Measurements from ENCODE around the gene STARD10. TPM values are rescaled to one million over a fixed set of nuclear protein-coding genes. Genes with fewer than 3 reads are reported as not detected.

The STARD10 gene
- total RNA-seq, 1 experiment from 2014 or later = 55.1 TPM

DNA sequence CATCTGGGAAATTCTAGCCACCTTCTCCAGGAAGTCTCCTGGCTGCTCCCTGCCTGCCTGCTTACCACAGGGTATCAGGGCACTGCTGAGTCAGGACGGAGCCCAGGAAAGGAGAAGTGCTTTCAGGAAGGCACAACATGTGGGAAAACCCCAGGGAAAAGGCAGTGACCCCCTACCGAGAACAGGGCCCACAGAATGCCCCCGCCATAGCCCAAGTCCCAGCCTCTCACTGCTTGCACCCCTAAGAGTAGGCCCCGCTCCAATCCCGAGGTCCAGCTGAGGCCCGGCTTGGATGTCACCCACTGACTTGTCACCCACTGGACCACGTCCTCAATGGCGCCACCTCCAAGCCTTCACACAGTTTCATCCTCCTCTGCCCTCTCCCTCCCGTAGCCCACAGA is 75.7 kb downstream of the STARD10 start:
- CTCF ChIA-PET = no interaction called here
- Mint-ChIP-seq H3K27ac (ENCODE audit: unreplicated experiment) (no peak overlapping the region), H3K27me3 (ENCODE audit: unreplicated experiment) (no peaks in the 10 kb centered on the region), H3K9me3 (ENCODE audit: low read depth, unreplicated experiment) (no peaks in the 10 kb centered on the region), H3K4me1 (ENCODE audit: low read depth, unreplicated experiment) (peaks cover 31% of the 10 kb centered on the region), H3K4me3 (ENCODE audit: low read depth, unreplicated experiment) (no peak overlapping the region), H3K36me3 (ENCODE audit: insufficient read depth, unreplicated experiment) (peaks cover 25% of the 10 kb centered on the region)
- intact Hi-C loops (cut with micrococcal nuclease; ENCODE audit: unreplicated experiment) = no loop called here
- TF ChIP-seq, protein P1, sequence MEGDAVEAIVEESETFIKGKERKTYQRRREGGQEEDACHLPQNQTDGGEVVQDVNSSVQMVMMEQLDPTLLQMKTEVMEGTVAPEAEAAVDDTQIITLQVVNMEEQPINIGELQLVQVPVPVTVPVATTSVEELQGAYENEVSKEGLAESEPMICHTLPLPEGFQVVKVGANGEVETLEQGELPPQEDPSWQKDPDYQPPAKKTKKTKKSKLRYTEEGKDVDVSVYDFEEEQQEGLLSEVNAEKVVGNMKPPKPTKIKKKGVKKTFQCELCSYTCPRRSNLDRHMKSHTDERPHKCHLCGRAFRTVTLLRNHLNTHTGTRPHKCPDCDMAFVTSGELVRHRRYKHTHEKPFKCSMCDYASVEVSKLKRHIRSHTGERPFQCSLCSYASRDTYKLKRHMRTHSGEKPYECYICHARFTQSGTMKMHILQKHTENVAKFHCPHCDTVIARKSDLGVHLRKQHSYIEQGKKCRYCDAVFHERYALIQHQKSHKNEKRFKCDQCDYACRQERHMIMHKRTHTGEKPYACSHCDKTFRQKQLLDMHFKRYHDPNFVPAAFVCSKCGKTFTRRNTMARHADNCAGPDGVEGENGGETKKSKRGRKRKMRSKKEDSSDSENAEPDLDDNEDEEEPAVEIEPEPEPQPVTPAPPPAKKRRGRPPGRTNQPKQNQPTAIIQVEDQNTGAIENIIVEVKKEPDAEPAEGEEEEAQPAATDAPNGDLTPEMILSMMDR (IDR thresholded peaks at IDR 0.05; ENCODE audit: unreplicated experiment) = no peak
- no peak for DNase-seq
- no TSS peak for BruUV-seq (replicated peaks)

GRCh38 chr11:72716788-72717435 is 76.9 kb downstream of the STARD10 start:
- peaks cover 15% of the 10 kb centered on the region for H3K36me3 Mint-ChIP-seq (ENCODE audit: insufficient read depth, unreplicated experiment)
- TF ChIP-seq, protein P1 (IDR thresholded peaks at IDR 0.05; ENCODE audit: unreplicated experiment) = no peak
- BruUV-seq (replicated peaks) = no TSS peak
- H3K4me3 Mint-ChIP-seq (ENCODE audit: low read depth, unreplicated experiment) = no peak overlapping the region
- H3K4me1 Mint-ChIP-seq (ENCODE audit: low read depth, unreplicated experiment) = peaks cover 26% of the 10 kb centered on the region
- no peaks in the 10 kb centered on the region for H3K9me3 Mint-ChIP-seq (ENCODE audit: low read depth, unreplicated experiment)
- intact Hi-C loops (cut with micrococcal nuclease; ENCODE audit: unreplicated experiment) = no loop called here
- CTCF ChIA-PET = interaction anchor here (0.7 kb wide), 1 partner anchor 12 kb away, joined by 3 read pairs; no protein-coding TSS in a partner anchor
- no peak for DNase-seq
- no peak overlapping the region for H3K27ac Mint-ChIP-seq (ENCODE audit: unreplicated experiment)
- no peaks in the 10 kb centered on the region for H3K27me3 Mint-ChIP-seq (ENCODE audit: unreplicated experiment)

DNA sequence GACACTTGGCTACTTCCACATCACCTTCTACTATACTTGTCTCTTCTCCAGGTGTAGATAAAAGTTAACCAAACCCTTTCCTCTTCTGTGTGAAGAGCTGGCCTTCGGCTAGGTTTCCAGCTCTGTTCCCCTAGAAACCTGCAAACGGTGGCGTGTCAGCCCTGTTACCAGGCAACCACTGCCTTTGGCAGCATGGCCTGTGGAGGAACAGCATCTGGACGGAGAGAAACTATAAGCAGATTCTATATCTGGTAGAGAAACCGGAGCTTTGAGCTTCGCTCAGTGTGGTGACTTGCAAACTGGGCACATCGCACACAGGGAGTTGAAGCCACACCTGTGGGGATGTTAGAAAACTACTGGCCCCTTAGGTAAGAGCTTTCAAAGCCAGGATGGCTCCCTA is 77.6 kb downstream of the STARD10 start:
- Mint-ChIP-seq H3K27me3 (ENCODE audit: unreplicated experiment) (no peaks in the 10 kb centered on the region), H3K4me3 (ENCODE audit: low read depth, unreplicated experiment) (no peak overlapping the region), H3K4me1 (ENCODE audit: low read depth, unreplicated experiment) (peaks cover 19% of the 10 kb centered on the region), H3K36me3 (ENCODE audit: insufficient read depth, unreplicated experiment) (peaks cover 9% of the 10 kb centered on the region), H3K27ac (ENCODE audit: unreplicated experiment) (no peak overlapping the region), H3K9me3 (ENCODE audit: low read depth, unreplicated experiment) (no peaks in the 10 kb centered on the region)
- no peak for DNase-seq
- CTCF ChIA-PET = interaction anchor here (0.6 to 0.7 kb wide), 2 partner anchors 11 to 15 kb away, joined by 3 to 5 read pairs; no protein-coding TSS in a partner anchor
- TF ChIP-seq, protein P1 (IDR thresholded peaks at IDR 0.05; ENCODE audit: unreplicated experiment) = no peak
- BruUV-seq (replicated peaks) = no TSS peak
- intact Hi-C loops (cut with micrococcal nuclease; ENCODE audit: unreplicated experiment) = no loop called here

- H3K27ac Mint-ChIP-seq (ENCODE audit: unreplicated experiment) = no peak overlapping the region
- no peaks in the 10 kb centered on the region for H3K27me3 Mint-ChIP-seq (ENCODE audit: unreplicated experiment)
- no peaks in the 10 kb centered on the region for H3K9me3 Mint-ChIP-seq (ENCODE audit: low read depth, unreplicated experiment)
- no peaks in the 10 kb centered on the region for H3K4me1 Mint-ChIP-seq (ENCODE audit: low read depth, unreplicated experiment)
- TF ChIP-seq, protein P1 (IDR thresholded peaks at IDR 0.05; ENCODE audit: unreplicated experiment) = no peak
- intact Hi-C loops (cut with micrococcal nuclease; ENCODE audit: unreplicated experiment) = no loop called here
- CTCF ChIA-PET = no interaction called here
- peaks cover 16% of the 10 kb centered on the region for H3K36me3 Mint-ChIP-seq (ENCODE audit: insufficient read depth, unreplicated experiment)
- no peak for DNase-seq
- no peak overlapping the region for H3K4me3 Mint-ChIP-seq (ENCODE audit: low read depth, unreplicated experiment)
- no TSS peak for BruUV-seq (replicated peaks)
These were observed 81.0 kb downstream of the STARD10 start for GRCh38 chr11:72712841-72713240.
